Caco-2 (cell line): ENCODE measurements around the gene PDX1. TPM values are rescaled to one million over a fixed set of nuclear protein-coding genes. Genes with fewer than 3 reads are reported as not detected.

Source experiments
- BruUV-seq: library from RNA; stranded (reverse); fragments of 400-500 nt; replicated peaks from 2 replicates; lab custom pipeline; 2021; lab: Mats Ljungman, UMichigan
- CTCF ChIA-PET: fragments of 300-600 bp; sonication (Branson Sonifier 250); formaldehyde crosslinking; loops from one replicate; lab custom pipeline; 2022; ENCODE audit warnings: antibody characterized with exemption; lab: Charles Lee
- POLR2A ChIA-PET: fragments of 300-600 bp; sonication (Branson Sonifier 250); formaldehyde crosslinking; loops from one replicate; lab custom pipeline; 2022; ENCODE audit warnings: antibody characterized with exemption; lab: Charles Lee
- DNase-seq, 2 experiments: peaks; one replicate each; pipeline versions ENCODE4 v3.0.0 to v3.0.0-alpha.2; 2020 to 2022
- H3K27me3 ChIP-seq: replicated peaks from 2 replicates; pipeline ENCODE4 v1.6.0; 2011; ENCODE audit warnings: low read length; ENCODE audit not compliant: control insufficient read depth, insufficient read depth
- H3K36me3 ChIP-seq: 2 replicates; pipeline ENCODE4 v1.5.1; 2011; ENCODE audit warnings: low read length; ENCODE audit not compliant: control insufficient read depth, insufficient read depth
- H3K4me1 ChIP-seq: fragments of 250-450 bp; sonication (Bioruptor Pico); 2 replicates; pipeline ENCODE4 v1.5.1; 2020; ENCODE audit warnings: mild to moderate bottlenecking
- H3K4me3 ChIP-seq: 2 replicates; pipeline ENCODE4 v1.5.1; 2011; ENCODE audit warnings: low read depth, mild to moderate bottlenecking, control low read depth, low read length
- H3K9me3 ChIP-seq: fragments of 250-450 bp; sonication (Bioruptor Pico); 2 replicates; pipeline ENCODE4 v1.5.1; 2020; ENCODE audit warnings: mild to moderate bottlenecking, moderate library complexity
- H3K27ac Mint-ChIP-seq: one replicate; pipeline ENCODE4 v1.8.0; 2022; ENCODE audit warnings: mixed read lengths; ENCODE audit not compliant: unreplicated experiment
- H3K27me3 Mint-ChIP-seq: one replicate; pipeline ENCODE4 v1.8.0; 2022; ENCODE audit warnings: mixed read lengths; ENCODE audit not compliant: insufficient read depth, unreplicated experiment
- H3K36me3 Mint-ChIP-seq: one replicate; pipeline ENCODE4 v1.8.0; 2022; ENCODE audit warnings: mild to moderate bottlenecking, mixed read lengths; ENCODE audit not compliant: insufficient read depth, unreplicated experiment
- H3K4me1 Mint-ChIP-seq: one replicate; pipeline ENCODE4 v1.8.0; 2022; ENCODE audit warnings: low read depth, mixed read lengths; ENCODE audit not compliant: unreplicated experiment
- H3K4me3 Mint-ChIP-seq: one replicate; pipeline ENCODE4 v1.8.0; 2022; ENCODE audit warnings: mild to moderate bottlenecking, moderate library complexity, mixed read lengths; ENCODE audit not compliant: unreplicated experiment
- H3K9me3 Mint-ChIP-seq: one replicate; pipeline ENCODE4 v1.8.0; 2022; ENCODE audit warnings: mixed read lengths; ENCODE audit not compliant: unreplicated experiment
- intact Hi-C: fragments of 100-400 bp; cut with micrococcal nuclease; formaldehyde crosslinking; loops from one replicate; pipeline ENCODE4 v1.10.0; 2022; ENCODE audit not compliant: unreplicated experiment
- total RNA-seq: library from RNA; stranded (reverse); gene quantifications from 2 replicates; pipeline ENCODE4 v1.2.3, GENCODE V29; 2022
- TF ChIP-seq, protein P1 (sequence below), 2 experiments: fragments of 200-600 bp in 1 of 2; IDR thresholded peaks; 1 replicate in 1 of 2; 2 replicates in 1 of 2; pipeline versions ENCODE4 v1.5.1 to v1.8.0; 2011 to 2022; ENCODE audit warnings: antibody characterized with exemption in 1 of 2, control low read depth in 1 of 2, inconsistent platforms in 1 of 2, low read depth in 1 of 2, low read length in 1 of 2, mild to moderate bottlenecking in 1 of 2, moderate library complexity in 1 of 2; ENCODE audit not compliant: insufficient read depth in 1 of 2, severe bottlenecking in 1 of 2, unreplicated experiment in 1 of 2

Gene PDX1
- total RNA-seq, 1 experiment from 2014 or later = 3.7 TPM

DNA sequence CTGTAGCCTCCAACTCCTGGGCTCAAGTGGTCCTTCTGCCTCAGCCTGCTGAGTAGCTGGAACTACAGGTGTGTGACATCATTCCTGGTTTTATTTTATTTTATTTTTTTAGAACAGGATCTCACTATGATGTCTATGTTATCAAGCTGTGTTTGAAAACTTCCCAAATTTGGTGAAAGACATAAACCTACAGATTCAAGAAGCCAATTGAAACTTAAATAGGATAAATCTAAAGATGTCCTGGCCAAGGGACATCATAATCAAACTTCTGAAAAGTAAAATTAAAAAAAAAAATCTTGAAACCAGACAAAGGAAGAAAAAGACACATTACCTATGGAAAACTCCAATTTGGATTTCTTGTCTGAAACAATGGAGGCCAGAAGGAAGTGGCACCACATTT, 23.1 kb upstream of the PDX1 start:
- Mint-ChIP-seq H3K36me3 (peaks cover 5% of the 10 kb centered on the region), H3K4me3 (no peak overlapping the region), H3K27me3 (peaks cover 3% of the 10 kb centered on the region), H3K27ac (no peak overlapping the region), H3K4me1 (peaks cover 6% of the 10 kb centered on the region), H3K9me3 (peaks cover 48% of the 10 kb centered on the region)
- Histone ChIP-seq H3K36me3 (no peaks in the 10 kb centered on the region), H3K4me3 (no peak overlapping the region), H3K4me1 (no peaks in the 10 kb centered on the region), H3K9me3 (no peaks in the 10 kb centered on the region), H3K27me3 (no peaks in the 10 kb centered on the region)
- intact Hi-C loops = no loop called here
- ChIA-PET POLR2A (no interaction called here), CTCF (no interaction called here)
- DNase-seq = no peak
- TF ChIP-seq, protein P1, sequence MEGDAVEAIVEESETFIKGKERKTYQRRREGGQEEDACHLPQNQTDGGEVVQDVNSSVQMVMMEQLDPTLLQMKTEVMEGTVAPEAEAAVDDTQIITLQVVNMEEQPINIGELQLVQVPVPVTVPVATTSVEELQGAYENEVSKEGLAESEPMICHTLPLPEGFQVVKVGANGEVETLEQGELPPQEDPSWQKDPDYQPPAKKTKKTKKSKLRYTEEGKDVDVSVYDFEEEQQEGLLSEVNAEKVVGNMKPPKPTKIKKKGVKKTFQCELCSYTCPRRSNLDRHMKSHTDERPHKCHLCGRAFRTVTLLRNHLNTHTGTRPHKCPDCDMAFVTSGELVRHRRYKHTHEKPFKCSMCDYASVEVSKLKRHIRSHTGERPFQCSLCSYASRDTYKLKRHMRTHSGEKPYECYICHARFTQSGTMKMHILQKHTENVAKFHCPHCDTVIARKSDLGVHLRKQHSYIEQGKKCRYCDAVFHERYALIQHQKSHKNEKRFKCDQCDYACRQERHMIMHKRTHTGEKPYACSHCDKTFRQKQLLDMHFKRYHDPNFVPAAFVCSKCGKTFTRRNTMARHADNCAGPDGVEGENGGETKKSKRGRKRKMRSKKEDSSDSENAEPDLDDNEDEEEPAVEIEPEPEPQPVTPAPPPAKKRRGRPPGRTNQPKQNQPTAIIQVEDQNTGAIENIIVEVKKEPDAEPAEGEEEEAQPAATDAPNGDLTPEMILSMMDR (IDR thresholded peaks at IDR 0.05; ENCODE audit: insufficient read depth in 1 of 2, low read depth in 1 of 2, low read length in 1 of 2, severe bottlenecking in 1 of 2, unreplicated experiment in 1 of 2) = no peak
- no TSS peak for BruUV-seq

DNA sequence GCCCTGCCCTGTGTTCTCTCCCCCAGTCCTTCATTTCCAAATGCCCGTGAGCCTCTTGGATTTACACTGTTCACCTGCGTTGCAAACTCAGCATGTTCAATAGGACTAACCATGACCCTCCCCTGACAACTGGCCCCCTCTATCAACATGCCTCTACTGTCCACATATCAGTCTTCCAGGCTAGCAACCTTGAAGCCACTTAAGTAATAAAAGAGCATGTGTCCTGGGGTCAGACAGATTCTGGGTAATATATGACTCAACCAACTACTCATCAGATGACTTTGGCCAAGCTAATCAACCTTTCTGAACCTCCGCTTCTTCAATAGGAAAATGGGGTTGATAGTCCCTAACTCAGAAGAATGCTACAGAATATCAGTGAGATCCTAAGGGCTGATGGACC, 15.1 kb upstream of the PDX1 start:
- Mint-ChIP-seq H3K27me3 (no peaks in the 10 kb centered on the region), H3K36me3 (peaks cover 7% of the 10 kb centered on the region), H3K27ac (no peak overlapping the region), H3K9me3 (peaks cover 10% of the 10 kb centered on the region), H3K4me3 (no peak overlapping the region), H3K4me1 (peaks cover 19% of the 10 kb centered on the region)
- CTCF ChIA-PET = no interaction called here
- TF ChIP-seq, protein P1 (IDR thresholded peaks at IDR 0.05; ENCODE audit: insufficient read depth in 1 of 2, low read depth in 1 of 2, low read length in 1 of 2, severe bottlenecking in 1 of 2, unreplicated experiment in 1 of 2) = no peak
- Histone ChIP-seq H3K4me1 (0 out of 2 replicates have a peak, but pooled peaks cover 4% of the 10 kb centered on the region), H3K36me3 (no peaks in the 10 kb centered on the region), H3K4me3 (no peak overlapping the region), H3K9me3 (no peaks in the 10 kb centered on the region), H3K27me3 (no peaks in the 10 kb centered on the region)
- intact Hi-C loops = no loop called here
- no peak for DNase-seq
- POLR2A ChIA-PET = no interaction called here
- no TSS peak for BruUV-seq

DNA sequence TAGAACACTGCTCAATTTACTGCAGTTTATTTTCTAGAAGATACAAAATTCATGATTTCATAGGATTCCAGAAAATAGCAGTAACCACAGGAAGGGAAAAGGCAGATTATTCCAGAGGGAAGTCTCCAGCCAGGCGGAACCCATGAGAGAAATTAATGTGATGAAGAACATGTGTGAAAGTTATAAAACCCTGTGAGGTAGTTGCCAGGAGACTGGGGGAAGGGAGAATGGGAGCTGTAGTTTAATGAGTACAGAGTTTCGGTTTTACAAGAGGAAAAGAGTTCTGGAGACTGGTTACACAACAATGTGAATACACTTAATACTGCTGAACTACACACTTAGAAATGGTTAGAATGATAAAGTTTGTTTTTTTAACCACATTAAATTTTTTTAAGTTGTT, 14.2 kb upstream of the PDX1 start:
- H3K4me1 Mint-ChIP-seq = peaks cover 19% of the 10 kb centered on the region
- H3K36me3 ChIP-seq = no peaks in the 10 kb centered on the region
- ChIA-PET POLR2A (no interaction called here), CTCF (no interaction called here)
- no peak overlapping the region for H3K27ac Mint-ChIP-seq
- H3K9me3 Mint-ChIP-seq = peaks cover 10% of the 10 kb centered on the region
- no peaks in the 10 kb centered on the region for H3K27me3 Mint-ChIP-seq
- intact Hi-C loops = no loop called here
- no TSS peak for BruUV-seq
- no peaks in the 10 kb centered on the region for H3K27me3 ChIP-seq
- H3K36me3 Mint-ChIP-seq = peaks cover 5% of the 10 kb centered on the region
- no peak for DNase-seq
- no peaks in the 10 kb centered on the region for H3K9me3 ChIP-seq
- H3K4me3 Mint-ChIP-seq = no peak overlapping the region
- no peak overlapping the region for H3K4me3 ChIP-seq
- TF ChIP-seq, protein P1 (IDR thresholded peaks at IDR 0.05; ENCODE audit: insufficient read depth in 1 of 2, low read depth in 1 of 2, low read length in 1 of 2, severe bottlenecking in 1 of 2, unreplicated experiment in 1 of 2) = no peak
- H3K4me1 ChIP-seq = 0 out of 2 replicates have a peak, but pooled peaks cover 4% of the 10 kb centered on the region
